Activated CD8-positive, alpha-beta memory T cell treated with anti-CD3 and anti-CD28 coated beads for 36 hours (primary cell): Measurements from ENCODE around the gene AHI1. TPM values are rescaled to one million over a fixed set of nuclear protein-coding genes. Genes with fewer than 3 reads are reported as not detected.
"Not testable (repeated sequence)": the region's sequence is repeated elsewhere in the genome, so short reads cannot be mapped to it uniquely, and the experiment has no call there.

ENCODE experiments used
- CTCF ChIA-PET: fragments of 350-600 bp; sonication (Branson Sonifier 250); formaldehyde crosslinking; loops from one replicate; lab custom pipeline; 2021; ENCODE audit warnings: antibody characterized with exemption; lab: Charles Lee
- POLR2A ChIA-PET: fragments of 350-600 bp; sonication (Branson Sonifier 250); formaldehyde crosslinking; loops from one replicate; lab custom pipeline; 2021; ENCODE audit warnings: antibody characterized with exemption; lab: Charles Lee
- total RNA-seq, 2 experiments: library from RNA; stranded (reverse); gene quantifications; one replicate each; pipeline ENCODE4 v1.2.3, GENCODE V29; 2021

The AHI1 gene
- total RNA-seq, 2 experiments from 2014 or later, result 42.4 to 46.2 TPM

DNA sequence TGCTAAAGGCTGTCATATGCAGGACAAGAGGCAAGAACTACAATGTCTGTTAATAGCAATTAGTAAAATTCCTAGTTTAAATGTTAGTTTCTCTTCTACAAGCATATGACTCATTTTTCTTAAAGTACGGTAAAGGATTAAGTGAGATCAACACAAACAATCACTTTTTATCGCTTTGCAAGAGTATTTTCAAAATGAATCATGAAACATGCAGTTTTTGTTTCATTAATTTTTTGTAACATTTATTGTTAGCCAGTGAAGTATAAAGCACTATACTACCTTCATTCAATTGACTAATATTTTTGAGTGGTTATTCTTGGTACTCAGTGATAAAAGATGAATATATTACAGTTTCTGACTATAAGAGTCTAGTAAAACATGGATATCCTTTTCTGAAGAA is 138.6 kb downstream of the AHI1 start:
- ChIA-PET POLR2A (no interaction called here), CTCF (no interaction called here)

DNA sequence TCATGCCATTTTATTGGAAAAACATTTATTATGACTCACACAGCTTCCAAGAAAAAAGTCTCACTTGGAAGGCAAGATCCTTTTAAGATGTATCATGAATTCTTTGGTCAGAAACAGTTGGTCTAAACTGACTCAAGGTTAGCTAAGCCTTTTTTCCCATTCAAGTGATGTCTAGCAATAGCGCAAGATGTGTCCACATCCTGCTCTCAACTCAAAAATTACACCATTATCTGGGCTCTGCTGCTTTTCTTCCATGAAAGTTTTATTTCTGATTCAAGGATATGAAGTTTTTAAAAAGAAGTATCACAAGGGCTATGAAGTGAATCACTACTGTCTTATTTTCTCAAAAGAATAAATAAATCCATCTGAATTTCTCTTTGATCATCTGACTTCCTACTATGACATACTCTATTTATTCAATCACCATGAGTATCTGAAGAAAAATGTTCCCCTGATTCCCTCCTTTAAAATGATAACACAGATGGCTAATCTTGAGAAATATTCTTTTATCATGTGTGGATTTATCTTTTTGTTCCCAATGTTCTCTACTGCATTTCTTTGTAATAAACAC is 139.2 kb downstream of the AHI1 start:
- ChIA-PET CTCF (no interaction called here), POLR2A (no interaction called here)

DNA sequence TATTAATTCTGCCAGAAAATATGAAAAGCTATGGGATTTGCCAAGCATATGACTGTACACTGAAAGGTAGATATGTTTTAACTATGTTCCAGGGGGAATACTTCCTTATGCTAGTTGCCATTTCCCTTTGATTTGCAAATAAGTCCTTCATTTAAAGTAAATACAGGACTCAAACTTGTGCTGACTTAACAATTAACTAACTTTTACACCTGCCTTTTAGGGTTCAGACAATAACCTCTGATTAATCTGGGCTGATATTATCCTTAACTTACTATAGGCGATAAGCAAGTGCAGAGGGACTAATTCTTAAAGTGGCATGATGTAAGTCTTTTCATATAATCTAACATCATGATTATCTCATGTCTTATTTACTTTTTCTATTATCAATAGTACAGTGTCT is 143.1 kb downstream of the AHI1 start:
- CTCF ChIA-PET, result no interaction called here

DNA sequence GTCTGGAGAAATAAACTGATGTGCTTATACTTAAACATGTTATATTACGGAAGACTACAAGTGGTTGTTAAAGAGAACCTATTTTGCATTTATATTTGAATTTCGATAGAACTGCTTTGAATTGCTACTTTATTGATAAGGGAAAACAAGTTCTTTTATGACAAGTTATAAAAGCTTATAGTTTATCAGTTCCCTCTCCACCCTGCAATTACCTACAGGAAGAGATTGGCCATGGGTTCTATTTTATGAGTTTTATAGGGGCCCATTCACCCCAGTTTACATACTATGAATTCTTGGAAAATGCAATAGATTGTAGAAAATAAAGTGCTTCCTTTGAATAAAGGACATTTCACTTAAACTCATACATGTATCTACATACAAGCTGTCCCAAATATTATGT is 144.4 kb downstream of the AHI1 start:
- ChIA-PET CTCF (no interaction called here), POLR2A (no interaction called here)

More for the DNA sequence above, 143.1 kb downstream of the AHI1 start:
- POLR2A ChIA-PET, result no interaction called here

DNA sequence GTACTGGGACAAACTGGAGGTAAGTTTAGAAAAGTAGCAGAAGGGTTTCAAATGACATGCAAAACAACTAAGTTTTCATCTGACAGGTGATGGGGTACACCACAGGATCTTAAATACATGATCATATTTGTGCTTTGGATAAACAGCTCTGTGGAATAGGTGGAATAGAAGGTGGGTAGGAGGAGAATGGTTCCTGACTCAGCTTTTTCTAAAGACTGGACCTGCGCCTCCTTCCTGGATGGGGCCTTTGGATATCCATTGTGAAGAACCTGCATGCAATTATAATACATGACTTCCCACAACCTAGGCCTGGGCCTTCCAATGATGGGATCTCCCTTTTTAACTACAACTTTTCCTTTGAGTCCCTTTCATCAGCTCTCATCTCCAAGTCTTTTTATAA is 145.9 kb downstream of the AHI1 start:
- CTCF ChIA-PET, result no interaction called here

DNA sequence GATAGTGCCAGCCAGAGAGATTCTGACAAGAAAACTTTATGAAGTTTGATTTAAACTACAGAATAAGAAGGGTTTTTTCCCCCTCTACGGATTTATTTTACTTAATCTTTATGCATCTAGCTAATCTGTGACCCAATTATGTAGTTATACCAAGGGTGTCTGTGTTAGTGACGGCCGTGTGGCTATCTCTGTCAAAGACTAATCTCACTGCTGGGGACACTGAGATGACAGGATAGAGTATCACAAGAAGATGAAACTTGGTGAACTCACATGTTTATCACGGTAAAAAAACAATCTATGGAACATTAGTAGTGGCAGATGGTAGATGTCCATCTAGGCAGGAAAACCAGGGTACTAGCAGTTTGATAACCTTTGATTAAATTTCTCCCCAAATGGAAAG is 149.7 kb downstream of the AHI1 start:
- ChIA-PET CTCF (no interaction called here), POLR2A (no interaction called here)

More for the DNA sequence above, 145.9 kb downstream of the AHI1 start:
- POLR2A ChIA-PET, result no interaction called here

DNA sequence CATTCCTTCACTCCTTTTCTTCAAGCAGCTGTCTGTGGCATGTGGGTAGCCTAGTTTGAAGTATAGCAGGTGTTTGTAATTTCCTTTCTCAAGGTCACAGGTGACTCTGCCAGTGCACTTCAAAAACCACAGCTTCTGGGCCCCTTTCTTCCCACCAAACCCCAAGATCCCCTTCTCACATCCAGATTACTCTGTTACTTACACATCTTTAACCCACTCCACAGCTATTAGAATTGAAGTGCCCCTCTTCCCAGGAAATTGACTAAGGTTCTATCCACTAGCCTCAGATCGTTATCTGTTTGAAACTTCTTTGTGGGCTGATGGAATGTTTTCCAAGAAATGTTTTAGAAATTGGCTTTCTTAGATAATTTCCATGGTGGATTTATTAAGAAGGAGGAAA is 150.8 kb downstream of the AHI1 start:
- CTCF ChIA-PET, result no interaction called here
- POLR2A ChIA-PET, result no interaction called here

DNA sequence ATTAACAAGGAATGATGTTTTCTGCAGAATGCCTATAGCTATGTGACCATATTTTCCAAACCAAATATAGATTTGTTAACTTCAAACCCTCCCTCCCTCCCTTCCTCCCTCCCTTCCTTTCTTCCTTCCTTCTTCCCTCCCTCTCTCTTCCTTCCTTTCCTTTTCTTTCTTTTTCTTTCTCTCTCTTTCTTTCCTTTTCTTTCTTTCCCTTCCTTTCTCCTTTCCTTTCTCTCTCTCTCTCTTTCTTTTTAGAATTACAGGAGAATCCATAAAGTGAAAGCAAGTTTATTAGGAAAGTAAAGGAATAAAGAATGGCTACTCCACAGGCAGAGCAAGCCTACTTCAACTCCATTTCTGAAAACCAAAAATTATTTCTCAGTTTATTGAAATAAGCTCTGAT is 153.0 kb downstream of the AHI1 start:
- ChIA-PET POLR2A (no interaction called here), CTCF (no interaction called here)

DNA sequence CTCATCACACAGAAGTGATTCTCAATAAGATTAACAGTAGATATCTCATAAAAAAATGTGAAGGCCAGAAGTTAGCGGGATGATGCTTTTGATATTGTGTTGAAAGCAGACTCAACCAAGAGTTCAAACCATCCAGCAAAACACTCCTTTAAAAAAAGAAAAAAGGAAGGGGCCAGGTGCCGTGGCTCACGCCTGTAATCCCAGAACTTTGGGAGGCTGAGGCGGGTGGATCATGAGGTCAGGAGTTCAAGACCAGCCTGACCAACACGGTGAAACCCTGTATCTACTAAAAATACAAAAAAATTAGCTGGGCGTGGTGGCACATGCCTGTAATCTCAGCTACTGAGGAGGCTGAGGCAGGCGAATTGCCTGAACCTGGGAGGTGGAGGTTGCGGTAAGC is 157.6 kb downstream of the AHI1 start:
- CTCF ChIA-PET, POLR2A ChIA-PET: not testable (repeated sequence)

DNA sequence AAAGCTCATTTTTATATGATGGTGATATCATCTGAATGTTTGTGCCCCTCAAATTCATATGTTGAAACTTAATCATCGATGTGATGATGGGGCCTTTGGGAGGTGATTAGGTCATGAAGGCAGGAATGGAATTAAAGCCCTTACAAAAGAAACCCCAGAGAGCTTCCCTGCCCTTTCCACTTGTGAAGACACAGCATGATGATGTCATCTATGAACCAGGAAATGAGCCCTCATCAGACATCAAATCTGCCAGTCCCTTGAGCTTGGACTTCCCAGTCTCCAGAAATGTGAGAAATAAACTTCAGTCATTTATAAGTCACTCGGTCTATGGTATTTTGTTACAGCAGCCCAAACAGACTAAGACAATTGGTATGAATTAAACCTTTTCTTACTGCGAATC is 163.4 kb downstream of the AHI1 start:
- POLR2A ChIA-PET, result no interaction called here
- CTCF ChIA-PET, result no interaction called here

DNA sequence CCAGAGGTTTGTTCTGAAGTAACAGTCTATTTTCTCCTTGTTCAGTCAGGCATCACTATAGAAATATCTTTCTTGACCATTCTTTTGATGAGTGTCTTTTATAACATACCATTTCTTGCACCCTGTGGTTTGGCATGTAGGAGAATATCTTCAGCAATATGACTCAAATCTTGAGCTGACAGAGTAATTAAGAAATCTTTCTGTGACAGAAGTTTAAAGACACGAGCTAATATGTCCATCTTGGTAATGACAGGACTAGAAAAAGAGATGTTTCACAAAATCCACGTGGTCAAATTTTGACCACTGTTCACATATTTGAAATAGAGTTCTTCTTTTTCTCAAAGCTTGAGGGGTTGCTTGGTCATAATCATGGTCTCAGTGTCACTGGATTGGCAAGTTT is 166.5 kb downstream of the AHI1 start:
- CTCF ChIA-PET, result no interaction called here
- POLR2A ChIA-PET, result no interaction called here

DNA sequence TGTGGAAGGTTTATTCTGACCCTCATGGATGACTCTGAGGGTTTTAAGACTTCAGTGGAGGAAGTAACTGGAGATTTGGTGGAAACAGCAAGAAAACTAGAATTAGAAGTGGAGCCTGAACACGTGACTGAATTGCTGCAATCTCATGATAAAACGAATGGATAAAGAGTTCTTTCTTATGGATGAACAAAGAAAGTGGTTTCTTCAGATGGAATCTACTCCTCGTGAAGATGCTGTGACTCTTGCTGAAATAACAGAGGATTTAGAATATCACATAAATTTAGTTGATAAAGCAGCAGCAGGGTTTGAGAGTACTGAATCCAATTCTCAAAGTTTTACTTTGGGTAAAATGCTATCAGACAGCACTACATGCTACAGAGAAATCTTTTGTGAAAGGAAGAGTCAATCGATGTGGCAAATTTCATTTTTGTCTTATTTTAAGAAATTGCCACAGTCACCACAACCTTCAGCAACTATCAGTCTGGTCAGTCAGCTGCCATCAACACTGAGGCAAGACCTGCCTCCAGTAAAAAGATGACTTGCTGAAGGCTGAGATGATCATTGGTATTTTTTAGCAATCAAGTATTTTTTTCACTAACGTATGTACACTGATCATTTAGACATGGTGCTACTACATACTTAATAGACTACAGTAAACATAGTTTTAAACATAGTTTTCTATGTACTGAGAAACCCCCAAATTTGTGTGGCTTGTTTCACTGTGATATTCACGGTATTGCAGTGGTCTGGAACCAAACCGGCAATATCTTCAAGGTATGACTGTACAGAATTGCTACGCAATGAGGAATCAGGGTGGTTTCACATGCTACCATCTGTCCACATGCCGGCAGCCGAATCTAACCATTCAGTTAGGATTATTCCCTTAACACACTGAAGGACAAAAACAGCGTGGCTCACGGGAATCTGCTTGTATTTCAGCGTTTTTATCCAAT is 167.4 kb downstream of the AHI1 start:
- CTCF ChIA-PET, result no interaction called here
- POLR2A ChIA-PET, result no interaction called here

DNA sequence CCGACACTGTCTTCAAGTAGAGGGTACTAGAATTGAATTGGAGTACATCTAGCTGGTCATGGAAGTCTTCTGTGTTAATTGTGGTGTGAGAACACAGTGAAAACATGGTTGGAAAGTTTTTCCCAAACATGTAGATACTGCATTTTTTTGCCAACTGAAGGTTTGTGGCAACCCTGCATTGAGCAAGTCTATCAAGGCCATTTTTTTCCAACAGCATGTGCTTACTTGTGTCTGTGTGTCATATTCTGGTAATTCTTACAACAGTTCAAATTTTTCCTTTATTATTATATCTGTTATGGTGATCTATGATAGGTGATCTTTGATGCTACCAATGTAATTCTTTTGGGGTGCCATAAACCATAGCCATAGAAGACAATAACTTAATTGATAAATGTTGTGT is 169.4 kb downstream of the AHI1 start:
- ChIA-PET CTCF (no interaction called here), POLR2A (no interaction called here)

DNA sequence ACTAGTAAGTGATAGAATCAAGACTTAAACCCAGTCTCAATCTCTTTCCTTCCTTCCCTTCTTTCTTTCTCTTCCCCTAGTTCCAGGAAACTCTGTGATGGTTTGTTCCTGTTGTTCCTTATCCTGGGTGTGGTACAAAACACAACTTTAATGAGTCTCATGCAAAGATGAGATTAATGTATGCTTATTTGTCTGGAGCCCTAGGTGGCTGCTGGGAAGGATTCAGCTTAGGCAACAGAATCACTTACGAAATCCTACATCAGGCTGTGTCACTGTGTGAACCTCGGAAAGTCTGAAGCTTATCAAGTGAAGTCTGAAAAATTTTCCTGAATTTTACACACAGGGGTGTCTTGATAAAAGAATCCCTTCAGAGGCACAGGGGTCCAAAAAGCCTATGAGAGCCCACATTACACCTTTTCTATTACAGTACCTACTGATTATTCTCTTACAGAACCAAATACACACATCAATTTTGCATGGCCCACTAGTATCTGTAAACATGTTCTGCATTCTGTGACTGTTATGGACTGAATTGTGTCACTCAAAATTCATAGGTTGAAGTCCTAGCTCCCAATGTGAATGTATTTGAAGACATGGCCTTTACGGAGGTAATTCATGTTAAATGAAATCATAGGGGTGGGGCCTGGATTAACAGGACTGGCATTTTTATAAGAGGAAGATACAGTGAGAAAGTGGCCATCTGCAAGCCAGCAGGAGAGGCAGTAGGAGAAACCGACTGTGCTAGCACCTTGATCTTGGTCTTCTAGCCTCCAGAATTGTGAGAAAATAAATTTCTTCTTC is 171.7 kb downstream of the AHI1 start:
- CTCF ChIA-PET, result no interaction called here
- POLR2A ChIA-PET, result no interaction called here

DNA sequence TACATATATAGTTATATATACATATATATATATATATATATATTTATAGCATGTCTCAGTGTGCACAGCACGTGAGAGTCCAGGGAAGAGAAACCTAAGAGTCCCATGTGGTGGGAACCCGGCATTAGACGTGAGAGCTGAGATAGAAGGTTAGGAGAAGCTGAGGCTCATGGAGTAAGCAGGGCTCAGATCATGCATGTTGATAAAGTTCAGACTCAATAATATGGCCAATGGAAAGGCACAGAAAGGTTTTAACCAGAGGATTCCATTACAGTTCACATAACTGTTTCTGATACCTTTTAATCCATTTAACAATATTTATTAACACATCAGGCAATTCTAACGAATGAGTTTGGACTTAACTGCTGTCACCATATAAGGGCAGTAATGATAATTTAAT is 173.0 kb downstream of the AHI1 start:
- ChIA-PET POLR2A (interaction anchor here (0.6 kb wide), 1 partner anchor 36 kb away, joined by 3 read pairs; no protein-coding TSS in a partner anchor), CTCF (no interaction called here)

DNA sequence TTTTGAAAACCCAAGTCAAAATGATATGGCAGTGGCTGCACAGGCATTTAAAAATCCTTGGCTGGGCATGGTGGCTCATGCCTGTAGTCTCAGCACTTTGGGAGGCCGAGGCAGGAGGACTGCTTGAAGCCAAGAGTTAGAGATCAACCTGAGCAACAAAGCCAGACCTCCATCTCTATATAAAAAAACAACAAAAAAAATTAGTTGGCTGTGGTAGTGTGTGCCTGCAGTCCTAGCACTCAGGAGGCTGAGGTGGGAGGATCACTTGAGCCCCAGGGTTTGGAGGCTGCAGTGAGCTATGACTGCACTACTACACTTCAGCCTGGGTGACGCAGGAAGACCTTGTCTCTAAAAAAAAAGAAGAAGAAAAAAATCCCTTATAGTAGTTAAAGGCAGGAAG is 173.6 kb downstream of the AHI1 start:
- POLR2A ChIA-PET, result no interaction called here

DNA sequence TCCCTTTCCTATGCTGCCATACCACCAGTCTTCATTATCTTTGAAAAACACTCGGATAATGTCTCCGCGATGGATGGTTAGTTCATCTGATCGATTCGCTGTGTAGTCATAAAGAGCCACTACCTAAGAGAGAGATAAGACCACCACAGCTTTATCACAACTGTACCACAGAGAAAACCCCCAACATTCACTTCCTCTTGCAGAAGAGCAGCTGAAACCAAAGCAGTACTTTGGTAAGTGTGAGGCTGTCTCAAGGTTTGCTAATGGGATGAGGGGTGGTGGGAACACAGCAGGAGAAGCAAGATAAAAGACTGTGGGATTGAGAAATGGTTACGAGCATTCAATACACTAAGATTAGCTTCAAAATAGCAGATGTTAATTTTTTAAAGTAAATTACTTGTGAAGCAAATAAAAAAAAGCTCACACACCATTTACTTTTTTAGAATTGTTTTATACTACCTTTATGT is 174.3 kb downstream of the AHI1 start:
- CTCF ChIA-PET, result no interaction called here
- POLR2A ChIA-PET, result interaction anchor here (0.6 kb wide), 1 partner anchor 32 kb away, joined by 3 read pairs; no protein-coding TSS in a partner anchor

More for the DNA sequence above, 173.6 kb downstream of the AHI1 start:
- CTCF ChIA-PET, result no interaction called here

DNA sequence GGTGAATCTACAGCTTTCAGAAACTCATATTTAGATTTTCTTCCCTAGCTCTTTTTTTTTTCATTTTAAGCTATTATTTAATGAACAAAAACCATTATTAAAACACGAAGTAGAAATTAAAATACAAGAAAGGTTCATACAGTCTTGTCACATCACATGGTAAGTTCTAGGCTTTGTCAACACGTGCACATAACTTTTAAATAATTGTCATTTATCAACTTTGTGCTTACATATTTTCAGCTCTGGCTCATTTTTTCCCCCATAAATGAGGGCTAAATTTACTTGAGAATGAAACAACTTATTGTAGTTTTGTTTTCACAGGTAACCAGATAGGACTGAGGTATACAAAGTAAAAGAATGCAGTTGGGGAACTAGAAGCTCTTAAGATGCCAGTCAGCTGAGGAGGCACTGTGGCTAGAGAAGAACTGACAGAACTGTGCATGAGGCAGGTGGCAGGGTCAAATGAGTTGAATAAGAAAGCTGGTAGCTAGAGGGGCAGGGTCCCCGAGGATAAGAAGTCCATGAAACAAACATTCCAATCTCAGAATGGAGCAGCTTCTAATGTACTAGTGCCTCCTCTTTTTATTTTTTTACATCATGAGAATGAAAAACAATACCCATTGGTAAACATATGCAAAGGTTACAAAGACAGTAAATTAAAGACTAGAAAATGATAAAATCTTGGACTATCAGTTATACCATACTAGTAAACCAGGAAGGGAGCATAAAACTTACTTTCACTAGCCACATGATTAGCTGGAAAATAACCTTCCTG is 174.9 kb downstream of the AHI1 start:
- CTCF ChIA-PET, result interaction anchor here (0.9 kb wide), 1 partner anchor 10 kb away, joined by 3 read pairs; no protein-coding TSS in a partner anchor
- POLR2A ChIA-PET, result interaction anchor here (0.6 kb wide), 1 partner anchor 31 kb away, joined by 3 read pairs; no protein-coding TSS in a partner anchor
